GM06990 (cell line): ENCODE measurements around the gene EFHC1.
A peak's percentile ranks its signal among the peaks of the same experiment; 100 is the strongest.

Experiments used
- DNase-seq: peaks from one replicate; pipeline ENCODE4 v3.0.0-alpha.2; 2011; ENCODE audit not compliant: insufficient read length; ENCODE audit errors: extremely low read depth
- H3K27me3 ChIP-seq: replicated peaks from 2 replicates; pipeline ENCODE4 v1.6.0; 2011; ENCODE audit warnings: low read length; ENCODE audit not compliant: control insufficient read depth, insufficient read depth
- H3K36me3 ChIP-seq: 2 replicates; pipeline ENCODE4 v1.5.1; 2011; ENCODE audit warnings: low read length; ENCODE audit not compliant: control insufficient read depth, insufficient read depth
- H3K4me3 ChIP-seq: replicated peaks from 2 replicates; pipeline ENCODE4 v1.5.1; 2011; ENCODE audit warnings: low read depth, mild to moderate bottlenecking, control low read depth, low read length
- TF ChIP-seq, protein P1 (sequence below): IDR thresholded peaks from 2 replicates; pipeline ENCODE4 v1.5.1; 2011; ENCODE audit warnings: low read length, control low read depth, mild to moderate bottlenecking, inconsistent platforms; ENCODE audit not compliant: insufficient read depth, poor library complexity, severe bottlenecking

EFHC1 gene

DNA sequence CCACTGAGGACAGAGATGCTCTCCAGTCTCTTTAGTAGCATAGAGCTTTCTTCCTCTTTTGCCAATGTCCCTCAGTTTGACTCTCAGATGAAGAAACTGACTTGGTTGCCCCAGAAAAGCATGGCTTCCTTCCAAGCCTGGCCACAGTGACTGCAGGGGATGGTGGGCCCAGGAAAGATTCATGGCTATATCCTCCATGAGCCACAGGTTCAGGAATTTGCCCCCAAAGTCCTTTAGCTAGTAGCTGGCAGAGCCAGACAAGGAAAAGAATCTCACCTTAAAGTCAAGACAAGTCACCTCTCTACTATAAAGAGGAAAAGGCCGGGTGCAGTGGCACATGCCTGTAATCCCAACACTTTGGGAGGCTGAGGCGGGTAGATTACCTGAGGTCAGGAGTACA lies 113.3 kb downstream of the EFHC1 start:
- Histone ChIP-seq H3K27me3 (no peaks in the 10 kb centered on the region), H3K36me3 (peaks cover 4% of the 10 kb centered on the region), H3K4me3 (no peak overlapping the region)
- TF ChIP-seq, protein P1, sequence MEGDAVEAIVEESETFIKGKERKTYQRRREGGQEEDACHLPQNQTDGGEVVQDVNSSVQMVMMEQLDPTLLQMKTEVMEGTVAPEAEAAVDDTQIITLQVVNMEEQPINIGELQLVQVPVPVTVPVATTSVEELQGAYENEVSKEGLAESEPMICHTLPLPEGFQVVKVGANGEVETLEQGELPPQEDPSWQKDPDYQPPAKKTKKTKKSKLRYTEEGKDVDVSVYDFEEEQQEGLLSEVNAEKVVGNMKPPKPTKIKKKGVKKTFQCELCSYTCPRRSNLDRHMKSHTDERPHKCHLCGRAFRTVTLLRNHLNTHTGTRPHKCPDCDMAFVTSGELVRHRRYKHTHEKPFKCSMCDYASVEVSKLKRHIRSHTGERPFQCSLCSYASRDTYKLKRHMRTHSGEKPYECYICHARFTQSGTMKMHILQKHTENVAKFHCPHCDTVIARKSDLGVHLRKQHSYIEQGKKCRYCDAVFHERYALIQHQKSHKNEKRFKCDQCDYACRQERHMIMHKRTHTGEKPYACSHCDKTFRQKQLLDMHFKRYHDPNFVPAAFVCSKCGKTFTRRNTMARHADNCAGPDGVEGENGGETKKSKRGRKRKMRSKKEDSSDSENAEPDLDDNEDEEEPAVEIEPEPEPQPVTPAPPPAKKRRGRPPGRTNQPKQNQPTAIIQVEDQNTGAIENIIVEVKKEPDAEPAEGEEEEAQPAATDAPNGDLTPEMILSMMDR = no peak
- no peak for DNase-seq

DNA sequence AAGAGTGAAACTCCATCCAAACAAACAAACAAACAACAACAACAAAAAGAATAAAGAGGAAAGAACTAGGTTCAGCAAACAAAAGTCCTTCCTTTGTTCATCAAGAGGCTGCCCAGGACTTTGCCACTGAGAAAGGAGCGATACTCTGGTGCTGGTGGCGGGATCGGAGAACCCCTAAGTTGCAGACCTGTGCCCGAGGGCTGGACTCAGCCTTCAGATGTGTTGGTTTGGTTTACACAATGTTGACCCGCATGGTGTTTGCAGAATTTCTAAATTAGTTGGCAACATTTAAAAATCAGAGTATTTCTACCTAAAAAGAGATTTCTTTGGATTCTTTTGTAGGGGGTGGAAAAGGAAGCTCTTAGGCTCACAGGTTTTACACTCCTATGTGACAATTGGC lies 114.2 kb downstream of the EFHC1 start:
- no peaks in the 10 kb centered on the region for H3K27me3 ChIP-seq
- no peak overlapping the region for H3K4me3 ChIP-seq
- H3K36me3 ChIP-seq = peaks cover 4% of the 10 kb centered on the region
- no peak for DNase-seq
- TF ChIP-seq, protein P1 = no peak

DNA sequence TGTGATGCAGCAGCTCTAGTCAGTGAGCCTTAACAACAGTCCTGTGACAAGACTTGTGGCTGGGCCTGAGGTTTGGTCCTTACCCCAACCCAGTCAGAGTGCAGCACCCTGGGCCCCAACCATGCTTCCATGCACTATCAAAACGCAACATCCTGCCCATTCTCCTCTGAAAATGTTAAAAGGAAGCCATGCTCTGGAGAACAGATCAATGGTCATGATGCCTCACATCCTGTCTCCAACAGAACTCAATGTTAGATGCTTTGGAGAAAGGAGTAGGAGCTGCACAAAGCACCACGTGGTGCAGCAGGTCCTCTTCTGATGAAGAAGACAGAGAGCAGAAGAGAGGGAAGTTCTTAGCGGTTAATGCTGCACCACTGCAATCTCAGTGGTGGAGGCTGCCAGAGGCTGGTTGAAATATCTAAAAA lies 114.8 kb downstream of the EFHC1 start:
- DNase-seq = peak; percentile 33
- TF ChIP-seq, protein P1 = no peak
- Histone ChIP-seq H3K4me3 (no peak overlapping the region), H3K36me3 (peaks cover 4% of the 10 kb centered on the region), H3K27me3 (no peaks in the 10 kb centered on the region)

DNA sequence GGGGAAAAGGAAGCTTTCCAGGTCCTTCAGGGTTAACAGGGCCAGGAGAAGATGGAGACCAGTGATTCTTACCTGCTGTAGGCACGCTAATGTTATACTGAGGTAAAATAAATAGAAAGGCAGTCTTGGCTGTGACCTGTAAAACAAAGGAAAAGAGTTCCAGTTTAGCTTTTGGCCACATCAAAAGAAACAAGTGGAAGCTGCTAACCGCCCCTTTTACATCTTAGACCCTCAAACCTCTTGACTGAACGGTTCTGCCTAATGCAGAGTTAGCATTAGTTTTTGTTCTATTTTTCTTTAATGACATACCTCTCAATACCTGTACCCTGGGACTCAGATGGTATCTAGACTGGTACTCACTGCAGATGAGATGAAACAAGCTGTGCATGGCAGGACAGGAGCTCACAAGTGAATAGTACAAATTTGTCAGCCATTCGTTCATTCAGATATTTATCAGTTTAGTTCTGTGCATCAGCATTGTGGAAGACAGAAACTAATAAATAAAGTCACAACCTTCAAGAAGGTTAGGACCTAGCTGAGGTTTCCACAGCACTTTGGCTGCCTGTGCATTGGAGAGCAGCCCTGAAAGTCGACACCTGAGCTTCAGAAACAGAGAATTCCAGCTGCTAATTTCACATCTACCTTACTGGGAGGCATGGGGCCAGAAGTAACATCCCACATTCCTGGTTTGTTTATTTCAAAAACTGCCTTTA lies 115.7 kb downstream of the EFHC1 start:
- H3K4me3 ChIP-seq = 0 out of 2 replicates have a peak overlapping the region, but pooled peaks have one; percentile 4
- H3K27me3 ChIP-seq = no peaks in the 10 kb centered on the region
- H3K36me3 ChIP-seq = peaks cover 4% of the 10 kb centered on the region
- no peak for DNase-seq
- TF ChIP-seq, protein P1 = no peak

DNA sequence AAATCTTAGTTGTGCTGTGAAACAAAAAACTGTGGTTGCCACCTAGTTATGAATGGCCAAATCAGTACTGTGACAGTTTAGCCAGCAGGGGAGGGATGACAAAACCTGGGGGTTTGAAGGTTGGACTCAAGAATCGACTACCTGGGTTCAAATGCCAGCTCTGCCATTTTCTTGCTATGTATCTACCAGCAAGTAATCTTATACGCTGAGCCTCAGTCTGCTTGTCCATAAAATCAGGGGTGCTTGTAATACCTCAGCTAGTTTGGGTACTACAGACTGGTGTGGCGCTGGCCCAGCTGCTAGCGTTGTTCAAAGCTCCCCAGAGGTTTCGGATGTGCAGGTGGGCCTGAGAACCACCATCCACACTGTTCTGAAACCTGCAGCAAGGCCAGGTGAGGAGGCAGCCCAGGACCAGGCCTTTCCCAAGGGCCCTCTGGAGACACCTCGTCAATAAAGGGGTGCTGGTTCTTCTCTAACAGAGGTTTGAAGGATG lies 116.3 kb downstream of the EFHC1 start:
- Histone ChIP-seq H3K27me3 (no peaks in the 10 kb centered on the region), H3K36me3 (peaks cover 4% of the 10 kb centered on the region), H3K4me3 (no peak overlapping the region)
- TF ChIP-seq, protein P1 = peak; percentile 42
- DNase-seq = peak; percentile 67
